Stimulated activated naive CD4-positive, alpha-beta T cell treated with Interleukin-2 at 50 U/mL for 16 hours (primary cell): ENCODE measurements around the gene PRADC1.

Experiments used
- DNase-seq: peaks from one replicate; lab custom pipeline; 2025; lab: John Stamatoyannopoulos, UW

The PRADC1 gene

DNA sequence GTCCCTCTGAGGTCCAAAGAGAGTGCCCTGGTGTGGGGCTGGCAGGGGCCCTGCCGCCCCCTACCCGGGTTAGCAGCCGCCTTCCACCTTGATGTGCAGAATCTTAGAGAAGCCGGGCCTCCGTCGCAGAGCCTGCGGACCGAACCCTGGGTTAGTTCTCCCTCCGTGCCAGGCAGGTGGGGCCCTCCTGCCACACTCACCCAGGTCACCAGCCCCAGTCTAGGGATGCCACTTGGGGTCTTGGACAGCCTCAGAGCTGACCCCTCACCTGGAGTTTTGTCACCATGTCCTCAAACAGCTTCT lies 25.8 kb upstream of the PRADC1 start:
- DNase-seq = no peak

DNA sequence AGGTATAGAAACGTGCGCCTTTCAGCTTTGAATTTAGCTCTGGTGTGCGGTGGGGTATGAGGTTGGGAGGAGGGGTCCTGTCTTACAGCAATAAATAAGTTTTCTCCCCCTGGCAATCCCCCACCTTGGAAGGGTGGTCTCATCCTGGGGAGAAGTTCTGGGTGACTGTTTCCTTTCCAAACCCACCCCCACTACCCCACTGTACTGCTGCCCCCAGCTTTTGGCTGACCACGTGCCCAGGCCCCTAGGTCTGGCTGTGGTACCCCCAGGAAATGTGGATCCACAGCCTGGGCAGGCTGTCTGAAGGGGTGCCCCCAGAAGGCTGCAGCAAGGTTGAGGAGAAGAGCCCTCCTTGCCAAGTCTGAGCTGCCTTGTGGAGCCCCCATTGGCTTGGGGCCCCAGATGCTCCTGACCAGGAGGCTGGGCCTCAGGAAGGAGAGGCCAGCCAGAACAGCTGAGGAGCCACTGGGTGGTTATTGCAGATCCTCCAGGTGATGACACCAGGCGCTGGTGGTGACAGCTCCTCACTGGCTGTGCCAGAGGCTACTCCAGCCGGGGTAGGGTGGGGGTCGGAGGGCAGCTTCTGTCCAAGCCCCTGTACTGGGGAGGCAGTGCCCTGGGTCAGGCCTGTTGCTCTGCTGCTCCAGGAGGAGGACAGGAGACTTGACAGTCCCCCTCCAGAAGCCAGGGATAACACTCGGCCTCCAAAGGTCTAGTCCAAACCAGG lies 25.3 kb upstream of the PRADC1 start:
- no peak for DNase-seq

DNA sequence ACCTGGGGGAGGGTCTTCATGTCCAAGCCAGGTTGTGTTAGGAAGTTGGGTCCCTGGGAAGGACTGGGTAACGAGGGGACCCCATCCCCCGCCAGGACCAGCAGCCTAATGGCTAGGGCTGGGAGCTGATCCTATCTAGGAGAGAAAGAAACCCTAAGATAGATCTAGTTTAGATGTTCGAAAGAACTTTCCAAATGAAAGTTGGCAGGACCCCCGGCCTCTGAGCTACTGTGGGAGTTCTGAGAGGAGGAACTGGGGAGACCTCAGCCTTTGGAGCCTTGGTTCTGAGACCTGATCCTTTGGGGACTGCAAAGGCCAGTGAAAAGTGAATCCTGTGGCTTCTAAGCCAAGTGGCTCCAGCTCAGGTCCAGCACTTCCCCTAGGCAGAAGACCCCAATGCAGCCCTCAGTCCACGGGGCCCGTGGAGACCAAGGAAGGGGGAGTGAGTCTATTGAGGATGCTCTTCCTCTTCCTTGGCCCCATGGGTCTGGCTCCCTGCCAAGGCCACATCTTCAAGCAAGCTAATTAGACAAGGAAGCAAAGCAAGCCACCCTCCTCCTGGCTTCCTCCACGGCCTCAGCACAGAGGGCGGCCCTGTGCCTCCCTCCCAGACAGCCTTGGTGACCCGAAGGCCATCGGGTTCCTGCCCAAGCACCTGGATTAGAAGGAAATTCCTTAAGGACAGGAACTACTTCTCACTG lies 24.5 kb upstream of the PRADC1 start:
- DNase-seq = no peak

DNA sequence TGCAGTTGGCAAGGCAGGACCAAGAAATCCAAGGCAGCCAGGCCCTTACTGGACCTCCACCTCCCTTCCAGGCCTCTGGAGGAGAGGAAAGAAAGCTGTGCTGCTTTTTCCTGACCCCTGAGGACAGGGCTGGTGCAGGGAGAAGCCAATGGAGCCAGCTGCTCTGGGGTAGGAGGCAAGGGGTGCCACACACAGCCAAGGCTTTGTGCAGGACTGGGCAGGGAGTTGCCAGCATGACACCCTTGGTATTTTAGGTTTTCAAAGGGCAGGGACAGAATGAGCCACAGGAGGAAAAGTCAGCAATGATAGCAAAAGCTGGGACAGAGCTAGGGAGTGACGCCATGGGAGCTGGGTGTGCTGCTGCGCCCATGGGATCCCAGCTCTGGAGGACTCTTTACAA lies 24.0 kb upstream of the PRADC1 start:
- DNase-seq = no peak

DNA sequence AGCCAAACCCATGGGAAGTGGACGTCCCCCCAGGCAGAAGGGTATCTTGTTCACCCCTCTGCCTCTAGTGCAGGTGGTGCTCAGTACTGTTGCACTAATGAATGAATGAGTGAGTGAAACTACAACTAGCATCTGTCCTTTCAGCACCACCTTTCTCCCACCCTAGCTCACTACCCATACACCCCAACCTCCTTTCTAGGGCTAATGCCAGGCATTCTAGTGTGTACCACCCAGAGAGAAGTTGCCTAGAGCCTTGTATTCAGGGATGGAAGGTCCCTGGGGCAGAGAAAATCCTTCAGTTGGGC lies 23.5 kb upstream of the PRADC1 start:
- no peak for DNase-seq

DNA sequence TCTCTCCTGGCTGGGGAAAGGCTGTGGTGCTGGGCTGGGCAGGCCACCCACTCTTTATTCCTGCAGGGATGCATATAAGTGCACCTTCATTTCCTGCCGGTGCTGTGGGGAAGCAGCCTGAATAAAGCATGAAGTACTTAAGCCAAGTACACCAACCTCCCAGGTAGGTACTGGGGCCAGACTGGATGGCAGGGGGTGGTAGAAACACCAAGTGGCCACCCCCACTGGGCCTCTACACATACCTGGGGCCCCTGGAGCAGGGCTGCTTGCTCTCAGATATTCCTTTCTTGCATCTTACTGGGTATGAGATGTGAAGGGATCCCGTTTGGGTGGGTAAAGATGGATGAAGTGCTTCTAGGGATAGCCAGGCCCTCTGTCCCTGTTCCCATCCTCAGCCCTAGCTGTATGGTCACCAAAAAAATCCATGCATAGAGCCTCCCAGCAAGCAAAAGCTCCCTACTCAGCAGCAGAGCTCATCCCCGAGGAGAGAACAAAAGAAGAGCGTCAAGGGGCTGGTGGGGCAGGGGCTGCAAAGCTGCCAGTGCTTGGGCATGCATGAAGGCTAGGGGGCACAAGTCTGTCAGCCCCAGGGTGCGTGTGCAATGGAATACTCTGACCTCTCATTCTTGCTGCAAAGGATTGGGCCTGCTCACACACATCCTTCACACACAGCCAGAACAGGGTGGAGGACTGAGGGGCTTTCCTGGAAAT lies 23.0 kb upstream of the PRADC1 start:
- DNase-seq = no peak

DNA sequence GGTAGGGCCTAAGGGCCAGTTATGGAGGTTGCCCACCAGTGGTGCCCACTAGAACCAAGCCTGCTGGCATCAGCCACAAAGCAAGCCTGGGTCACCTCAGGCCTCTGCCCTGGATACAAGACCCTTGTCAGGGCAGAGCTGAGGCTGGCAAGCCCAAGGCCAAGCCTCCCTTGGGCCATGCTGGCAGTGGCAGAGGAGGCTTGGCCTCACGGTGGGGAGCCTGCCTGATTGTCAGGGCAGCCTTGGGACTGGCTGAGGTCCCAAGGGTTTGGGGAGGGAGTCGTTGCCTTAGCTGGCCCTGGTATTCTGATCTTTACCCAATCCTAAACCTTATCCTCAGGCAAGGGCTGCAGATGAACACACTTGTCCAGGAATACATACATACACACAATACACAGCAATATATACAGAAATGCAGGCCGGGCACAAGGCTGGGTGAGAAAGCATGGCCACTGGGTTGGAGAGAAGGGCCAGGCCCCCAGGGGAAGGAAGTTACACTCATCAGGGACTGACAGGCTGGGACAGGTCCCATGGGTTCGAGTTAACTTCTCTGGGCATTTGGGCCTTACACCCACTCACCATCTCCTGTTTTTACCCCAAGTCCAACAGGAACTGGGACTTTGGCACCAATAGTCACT lies 22.1 kb upstream of the PRADC1 start:
- DNase-seq = no peak

DNA sequence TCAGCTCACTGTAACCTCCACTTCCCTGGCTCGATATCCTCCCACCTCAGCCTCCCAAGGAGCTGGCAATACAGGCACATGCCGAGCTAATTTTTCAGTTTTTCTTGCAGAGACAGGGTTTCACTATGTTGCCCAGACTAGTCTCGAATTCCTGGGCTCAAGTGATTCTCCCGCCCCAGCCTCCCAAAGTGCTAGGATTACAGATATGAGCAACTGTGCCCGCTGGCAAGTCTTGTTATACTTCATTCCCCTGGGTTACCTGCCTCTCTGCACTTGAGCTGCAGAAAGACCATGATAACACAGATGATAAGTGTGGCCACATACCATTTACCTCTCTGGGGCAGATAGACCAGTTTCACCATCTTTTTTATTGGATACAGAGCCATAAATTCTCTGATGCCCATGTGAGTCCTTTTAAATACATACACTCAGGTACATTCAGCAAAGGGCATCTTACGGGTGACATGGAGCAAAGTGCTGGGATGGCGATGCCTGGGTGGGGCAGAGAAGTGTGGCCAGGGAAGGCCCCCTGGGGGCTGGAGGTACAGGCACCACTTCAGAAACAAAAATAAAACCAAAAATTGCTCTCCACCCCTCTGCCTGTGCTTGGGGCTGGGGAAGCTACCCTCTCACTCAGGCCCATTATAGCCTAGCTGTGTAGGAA lies 21.4 kb upstream of the PRADC1 start:
- no peak for DNase-seq

DNA sequence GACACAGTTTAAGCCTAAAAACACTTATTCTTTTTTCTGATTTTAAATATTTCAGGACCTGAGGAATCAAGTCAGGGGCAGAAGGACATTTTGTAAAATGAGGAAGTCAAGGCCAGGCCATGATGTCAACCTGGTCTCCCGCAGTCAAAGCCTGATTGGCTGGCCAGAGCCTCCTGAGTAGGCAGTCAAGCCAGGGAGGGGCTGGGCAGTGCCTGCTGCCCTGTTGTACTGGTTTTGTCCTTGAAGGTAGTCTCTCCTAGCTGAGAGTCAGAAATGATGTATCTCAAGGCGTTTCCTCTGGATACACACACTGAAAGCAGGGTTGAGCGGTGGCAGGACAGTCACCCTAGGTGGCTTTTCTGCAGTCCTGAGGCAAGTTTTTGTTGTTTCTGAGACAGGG lies 20.9 kb upstream of the PRADC1 start:
- DNase-seq = no peak

DNA sequence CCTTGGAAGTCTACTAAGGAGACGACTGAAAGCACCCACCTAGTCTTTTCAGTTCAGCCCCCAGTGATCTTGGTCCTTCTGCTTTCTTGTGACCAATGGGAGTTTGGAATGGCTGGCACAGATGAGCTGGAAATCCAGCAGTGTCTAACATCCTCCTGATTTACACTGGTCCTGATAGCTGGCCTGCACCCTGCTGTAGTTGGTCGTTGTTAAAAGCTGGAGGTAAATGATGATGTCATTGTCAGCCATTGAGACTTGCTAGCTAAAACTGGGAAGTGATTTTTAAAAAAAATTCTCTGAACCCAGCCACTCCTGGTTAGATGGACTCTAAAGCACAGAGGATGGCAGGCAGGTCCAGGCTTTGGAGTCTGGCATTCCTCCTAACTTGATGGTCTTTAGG lies 20.4 kb upstream of the PRADC1 start:
- DNase-seq = no peak

DNA sequence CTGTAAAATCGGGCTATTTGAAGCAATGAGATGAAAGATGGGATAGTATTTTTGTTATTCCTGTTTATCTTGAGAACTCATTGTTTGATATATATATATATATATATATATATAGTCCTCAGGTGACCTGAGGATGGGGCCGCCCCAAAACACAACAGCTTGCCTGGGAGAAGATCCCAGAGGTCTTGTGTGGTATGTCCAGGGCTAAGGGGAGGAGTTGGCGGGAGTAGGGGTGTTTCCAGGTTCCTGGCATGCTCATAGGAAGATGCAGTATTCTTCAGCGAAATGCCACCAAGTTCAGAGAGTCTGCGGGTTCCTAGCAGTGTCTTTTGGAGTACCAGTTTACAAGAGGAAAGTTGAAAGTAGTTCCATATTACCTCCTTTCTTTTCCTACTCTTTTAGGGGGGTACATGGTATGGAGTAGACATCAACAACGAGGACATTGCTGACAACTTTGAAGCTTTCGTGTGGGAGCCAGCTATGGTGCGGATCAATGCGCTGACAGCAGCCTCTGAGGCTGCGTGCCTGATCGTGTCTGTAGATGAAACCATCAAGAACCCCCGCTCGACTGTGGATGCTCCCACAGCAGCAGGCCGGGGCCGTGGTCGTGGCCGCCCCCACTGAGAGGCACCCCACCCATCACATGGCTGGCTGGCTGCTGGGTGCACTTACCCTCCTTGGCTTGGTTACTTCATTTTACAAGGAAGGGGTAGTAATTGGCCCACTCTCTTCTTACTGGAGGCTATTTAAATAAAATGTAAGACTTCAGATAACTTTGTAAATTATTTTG lies 19.4 kb upstream of the PRADC1 start:
- no peak for DNase-seq

DNA sequence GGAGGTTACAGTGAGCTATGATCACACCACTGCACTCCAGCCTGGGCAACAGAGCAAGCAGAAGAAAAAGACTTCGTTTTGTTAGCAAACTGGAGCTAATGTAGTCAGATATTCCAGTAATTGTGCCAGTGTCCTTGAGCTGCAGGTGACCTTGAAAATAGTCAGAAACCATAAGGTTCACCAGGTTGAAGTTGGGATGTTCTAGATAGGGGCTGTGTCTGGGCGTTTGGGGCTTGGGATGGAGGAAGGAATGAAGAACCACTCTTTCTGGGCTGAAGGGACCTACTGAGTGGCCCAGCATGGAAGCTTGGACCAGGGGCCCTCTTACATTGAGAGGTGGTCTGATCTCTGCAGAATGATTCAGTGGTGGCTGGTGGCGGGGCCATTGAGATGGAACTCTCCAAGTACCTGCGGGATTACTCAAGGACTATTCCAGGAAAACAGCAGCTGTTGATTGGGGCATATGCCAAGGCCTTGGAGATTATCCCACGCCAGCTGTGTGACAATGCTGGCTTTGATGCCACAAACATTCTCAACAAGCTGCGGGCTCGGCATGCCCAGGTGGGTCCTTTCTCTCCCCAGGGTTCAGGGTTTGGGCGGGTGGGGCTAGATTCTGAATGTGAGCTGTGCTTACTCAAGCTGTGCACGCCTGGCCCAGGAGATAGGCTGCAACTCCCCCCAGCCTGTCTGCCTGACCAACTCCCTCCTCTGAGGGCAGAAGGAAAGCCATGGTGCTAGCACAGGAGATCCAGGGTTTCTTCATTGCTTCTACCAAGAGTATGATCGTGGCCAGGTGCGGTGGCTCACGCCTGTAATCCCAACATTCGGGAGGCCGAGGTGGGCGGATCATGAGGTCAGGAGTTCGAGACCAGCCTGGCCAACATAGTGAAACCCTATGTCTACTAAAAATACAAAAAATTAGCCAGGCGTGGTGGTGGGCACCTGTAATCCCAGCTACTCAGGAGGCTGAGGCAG lies 18.1 kb upstream of the PRADC1 start:
- DNase-seq = no peak

DNA sequence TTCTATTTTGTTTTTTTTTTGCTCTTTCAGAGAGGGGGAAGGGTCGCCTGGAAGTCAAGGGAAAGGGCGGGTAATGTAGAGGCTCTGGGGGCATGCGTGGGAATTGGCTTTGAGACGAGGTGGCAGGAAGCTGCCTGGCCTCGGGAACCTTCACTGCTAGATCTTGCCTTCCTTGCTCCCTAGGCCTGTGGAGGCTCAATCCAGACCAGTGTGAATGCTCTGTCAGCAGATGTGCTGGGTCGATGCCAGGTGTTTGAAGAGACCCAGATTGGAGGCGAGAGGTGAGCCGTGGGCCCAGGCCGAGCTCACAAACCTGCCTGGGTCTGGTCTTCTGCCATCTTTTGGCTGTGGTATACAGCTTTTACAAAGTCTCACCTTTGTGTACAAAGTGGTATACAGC lies 16.6 kb upstream of the PRADC1 start:
- no peak for DNase-seq

DNA sequence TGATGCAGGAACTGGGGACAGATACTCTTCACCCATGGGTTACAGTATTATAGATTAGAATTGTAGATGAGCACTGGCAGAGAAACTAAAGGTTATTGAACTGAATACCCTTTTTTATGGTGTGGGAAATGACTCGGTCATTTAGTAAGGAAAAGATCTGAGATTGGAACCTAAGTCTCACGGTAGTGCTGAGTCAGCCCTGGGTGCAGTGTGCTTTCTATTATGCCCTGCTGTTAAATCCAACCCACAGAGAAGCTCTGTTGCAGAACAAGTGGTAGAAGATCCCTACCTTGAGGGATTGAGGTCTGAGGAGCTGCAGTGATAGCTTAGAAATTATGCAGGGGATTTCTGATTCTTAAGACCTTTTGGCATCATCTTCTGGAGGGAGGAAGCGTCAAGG lies 13.8 kb upstream of the PRADC1 start:
- DNase-seq = no peak

DNA sequence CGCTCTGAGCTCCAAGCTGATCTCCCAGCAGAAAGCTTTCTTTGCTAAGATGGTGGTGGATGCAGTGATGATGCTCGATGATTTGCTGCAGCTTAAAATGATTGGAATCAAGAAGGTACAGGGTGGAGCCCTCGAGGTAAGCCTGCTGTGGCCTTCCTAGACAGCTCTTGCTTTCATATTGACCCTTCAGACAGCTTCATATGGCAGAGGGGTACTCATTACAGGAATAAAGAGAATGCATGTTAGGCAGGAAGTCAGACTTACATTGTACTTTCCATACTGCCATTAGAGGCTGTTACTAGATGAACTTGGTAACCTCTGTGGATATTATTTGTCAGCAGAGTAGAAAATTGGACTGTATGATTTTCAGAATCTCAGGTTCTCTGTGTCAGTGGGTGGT lies 11.5 kb upstream of the PRADC1 start:
- DNase-seq = no peak

DNA sequence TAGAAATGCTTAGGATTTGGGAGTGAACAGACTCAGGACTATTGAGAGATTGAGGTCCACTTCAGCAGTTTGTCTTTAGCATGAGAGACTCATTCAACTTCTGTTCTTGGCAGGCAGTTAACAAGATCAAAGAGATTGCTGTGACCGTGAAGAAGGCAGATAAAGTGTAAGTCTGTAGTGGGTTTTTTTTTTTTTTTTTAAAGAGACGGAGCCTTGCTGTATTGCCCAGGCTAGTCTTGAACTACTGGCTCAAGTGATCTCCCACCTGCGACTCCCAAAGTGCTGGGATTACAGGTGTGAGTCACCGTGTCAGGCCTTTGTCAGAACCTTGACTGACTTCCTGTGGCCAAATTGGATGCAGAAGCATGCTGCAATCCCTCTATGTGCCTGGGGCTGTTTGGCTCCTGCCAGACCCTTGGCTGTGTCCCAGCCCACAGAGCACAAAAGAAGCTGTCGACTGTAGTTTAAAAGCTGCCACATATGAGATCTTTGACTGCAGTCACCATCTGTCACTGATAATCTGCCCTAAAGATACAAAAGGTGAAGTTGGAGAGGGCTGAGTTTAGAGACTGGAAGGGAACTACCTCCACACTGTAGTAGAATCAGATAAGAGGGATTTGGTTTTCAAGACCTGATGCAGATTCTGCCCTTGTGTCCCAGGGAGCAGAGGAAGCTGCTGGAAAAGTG lies 11.0 kb upstream of the PRADC1 start:
- no peak for DNase-seq

DNA sequence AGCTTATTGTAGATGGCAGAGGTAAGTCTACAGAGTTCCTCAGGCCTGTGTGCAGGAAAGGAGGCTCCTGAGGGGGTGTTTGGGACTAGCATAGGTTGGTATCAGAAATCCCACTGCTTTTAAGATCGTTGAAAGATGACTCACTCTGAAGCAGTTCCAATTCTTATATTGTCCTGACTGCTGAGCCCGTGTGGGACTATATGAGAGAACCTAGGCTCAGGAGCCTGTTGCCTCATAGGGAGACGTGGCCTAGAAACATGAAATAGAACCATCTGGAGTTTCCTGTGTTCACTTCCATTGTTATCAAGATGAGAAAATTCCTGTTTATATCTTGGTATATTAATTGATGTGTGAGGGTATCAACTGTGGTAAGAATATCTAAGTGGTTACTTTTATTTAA lies 6.7 kb upstream of the PRADC1 start:
- DNase-seq = no peak

DNA sequence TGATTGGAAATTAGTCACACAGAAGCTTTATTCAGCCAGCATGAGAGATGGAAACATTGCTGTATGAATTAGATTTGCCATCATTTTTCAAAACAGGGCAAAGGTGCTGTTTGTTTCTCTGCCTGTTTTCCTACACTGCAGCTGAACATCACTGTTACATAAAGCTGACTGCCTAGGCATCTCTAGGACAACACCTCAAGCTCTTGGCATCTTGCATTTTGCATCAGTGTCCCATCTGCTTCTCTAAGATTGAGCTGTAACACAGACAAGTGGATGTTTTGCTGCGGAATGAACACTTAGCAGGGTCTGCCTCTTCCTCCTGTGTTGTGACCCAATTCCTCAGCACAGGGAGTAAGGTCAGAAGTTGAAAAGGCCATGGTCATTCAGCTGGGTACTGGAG lies 5.9 kb upstream of the PRADC1 start:
- no peak for DNase-seq

DNA sequence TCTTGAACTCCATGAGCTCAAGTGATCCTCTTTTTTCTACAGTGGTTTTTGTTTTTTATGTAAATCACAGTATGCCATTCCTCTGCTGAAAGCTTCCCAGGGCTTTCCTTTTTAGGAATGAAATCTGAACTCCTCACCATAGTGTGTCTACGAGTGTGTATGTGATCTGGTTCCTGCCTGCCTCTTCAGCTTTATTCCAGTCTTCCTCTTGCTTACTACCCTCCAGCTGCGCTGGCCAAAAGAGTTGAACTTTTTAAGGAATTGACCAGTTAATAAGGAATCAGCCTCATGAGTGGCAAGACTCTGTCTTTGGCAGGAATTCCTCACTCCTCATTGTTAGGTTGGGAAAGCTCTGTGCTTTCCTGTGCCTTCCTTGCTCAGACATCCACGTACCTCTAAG lies 5.1 kb upstream of the PRADC1 start:
- no peak for DNase-seq

DNA sequence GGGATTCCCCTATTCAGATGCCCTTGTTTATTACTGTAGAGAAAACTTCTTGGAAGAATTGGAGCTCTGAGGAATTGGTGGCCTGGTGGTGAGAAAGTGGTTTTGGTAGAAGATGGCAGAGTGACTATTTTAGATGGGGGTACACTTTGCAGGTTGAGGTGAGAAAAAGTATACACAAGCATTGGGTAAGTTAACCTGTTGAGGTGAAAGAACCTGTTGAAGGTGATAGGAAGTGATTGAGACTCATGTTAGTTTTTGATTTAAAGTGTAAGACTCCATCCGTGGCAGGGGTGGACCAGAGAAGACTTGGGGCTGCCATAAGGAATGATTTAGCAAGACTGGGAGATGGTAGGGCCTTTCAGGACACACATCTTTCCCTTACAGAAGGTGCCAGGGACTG lies 4.1 kb upstream of the PRADC1 start:
- no peak for DNase-seq
